ENCODE data around the gene NPNT. TPM values are rescaled to one million over a fixed set of nuclear protein-coding genes. Genes with fewer than 3 reads are reported as not detected.
A peak's percentile ranks its signal among the peaks of the same experiment; 100 is the strongest.

Gene NPNT
- total RNA-seq, 1 donor from 2014 or later, result 7.3 TPM

DNA sequence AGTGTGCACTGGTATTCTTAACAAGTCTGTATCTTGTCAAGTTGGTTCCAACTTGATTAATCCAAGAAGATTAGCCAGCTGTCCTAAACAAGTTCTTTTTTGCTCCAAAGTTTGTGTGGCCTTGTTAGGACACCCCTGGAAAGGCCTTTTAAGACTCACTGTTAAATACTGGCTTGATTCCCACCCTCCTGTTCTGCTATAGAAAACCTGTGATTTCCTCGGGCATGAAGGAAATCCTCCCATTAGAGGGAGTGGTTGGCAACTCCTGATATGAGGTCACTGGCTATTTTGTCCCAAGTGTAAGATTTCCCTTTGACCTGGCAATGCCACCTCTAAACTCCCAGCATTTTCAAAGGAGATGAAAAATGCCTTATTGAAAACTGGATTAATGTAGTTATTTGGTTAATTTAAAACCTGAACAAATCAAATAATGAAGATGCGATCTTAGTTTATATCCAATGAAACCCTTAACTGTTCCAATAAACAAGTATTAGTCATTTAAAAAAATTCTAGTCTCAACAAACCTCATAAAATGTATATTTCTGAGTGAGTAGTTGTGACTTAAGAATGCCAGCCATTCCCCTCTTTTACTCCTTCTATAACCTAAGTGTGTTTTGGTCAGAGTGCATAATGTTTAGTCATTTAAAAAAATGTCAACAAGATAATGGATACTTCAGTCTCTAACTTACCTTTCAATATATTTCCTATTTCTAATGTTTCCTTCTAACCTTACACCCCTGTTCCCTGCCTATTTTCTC is 94.4 kb downstream of the NPNT start:
- no peak for DNase-seq (ENCODE audit: low read depth)
- H3K27me3 ChIP-seq (ENCODE audit: control insufficient read depth, insufficient read depth, low read length), result no peaks in the 10 kb centered on the region

GRCh38 chr4:105990933-105991332 is 95.7 kb downstream of the NPNT start:
- TF ChIP-seq CTCF (IDR thresholded peaks at IDR 0.05; ENCODE audit: insufficient read depth, low read length, poor library complexity, severe bottlenecking), result no peak
- Histone ChIP-seq H3K4me3 (ENCODE audit: low read depth, low read length) (no peak overlapping the region), H3K36me3 (ENCODE audit: control insufficient read depth, insufficient read depth, low read length) (no peaks in the 10 kb centered on the region), H3K27me3 (ENCODE audit: control insufficient read depth, insufficient read depth, low read length) (no peaks in the 10 kb centered on the region)
- peak; percentile 73 for DNase-seq (ENCODE audit: low read depth)

More for the DNA sequence above, 94.4 kb downstream of the NPNT start:
- H3K36me3 ChIP-seq (ENCODE audit: control insufficient read depth, insufficient read depth, low read length), result no peaks in the 10 kb centered on the region
- H3K4me3 ChIP-seq (ENCODE audit: low read depth, low read length), result no peak overlapping the region
- no peak for TF ChIP-seq CTCF (IDR thresholded peaks at IDR 0.05; ENCODE audit: insufficient read depth, low read length, poor library complexity, severe bottlenecking)

- no peak for TF ChIP-seq CTCF (IDR thresholded peaks at IDR 0.05; ENCODE audit: insufficient read depth, low read length, poor library complexity, severe bottlenecking)
- no peak for DNase-seq (ENCODE audit: low read depth)
- no peak overlapping the region for H3K4me3 ChIP-seq (ENCODE audit: low read depth, low read length)
- no peaks in the 10 kb centered on the region for H3K36me3 ChIP-seq (ENCODE audit: control insufficient read depth, insufficient read depth, low read length)
- H3K27me3 ChIP-seq (ENCODE audit: control insufficient read depth, insufficient read depth, low read length), result no peaks in the 10 kb centered on the region
These were observed 96.5 kb downstream of the NPNT start for GRCh38 chr4:105991726-105992125.

DNA sequence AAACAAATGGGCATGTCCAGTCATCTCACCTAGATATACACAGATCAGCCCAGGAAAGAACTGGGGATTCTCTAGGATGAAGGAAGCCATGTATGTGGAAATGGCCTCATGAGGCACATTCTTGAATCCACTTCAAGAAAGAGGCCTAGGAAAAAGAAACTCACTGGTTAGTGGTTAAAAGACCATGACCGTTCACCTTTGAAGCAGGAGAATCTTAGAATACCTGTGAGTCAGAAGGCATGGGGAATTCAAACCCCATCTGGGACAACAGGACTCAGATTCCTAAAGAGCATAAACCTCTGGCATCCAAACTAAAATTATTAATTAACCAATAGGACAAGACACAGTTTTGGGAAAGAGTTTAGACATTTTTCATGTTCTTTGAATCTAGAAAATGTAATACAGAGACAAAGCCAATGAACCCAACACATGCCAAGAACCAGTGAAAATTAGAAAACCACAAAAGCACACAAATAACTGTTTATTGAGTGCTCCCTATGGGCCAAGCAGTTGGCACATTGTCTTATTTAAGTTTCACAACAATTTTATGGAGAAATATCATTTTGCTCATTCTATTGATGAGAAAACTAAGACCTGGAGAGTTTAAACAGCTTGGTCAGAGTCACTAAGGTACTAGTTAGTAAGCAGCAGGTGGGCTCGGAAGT is 97.5 kb downstream of the NPNT start:
- no peak for TF ChIP-seq CTCF (IDR thresholded peaks at IDR 0.05; ENCODE audit: insufficient read depth, low read length, poor library complexity, severe bottlenecking)
- no peaks in the 10 kb centered on the region for H3K27me3 ChIP-seq (ENCODE audit: control insufficient read depth, insufficient read depth, low read length)
- H3K36me3 ChIP-seq (ENCODE audit: control insufficient read depth, insufficient read depth, low read length), result no peaks in the 10 kb centered on the region
- peak; percentile 81 for DNase-seq (ENCODE audit: low read depth)
- no peak overlapping the region for H3K4me3 ChIP-seq (ENCODE audit: low read depth, low read length)

- DNase-seq (ENCODE audit: low read depth), result no peak
- no peak overlapping the region for H3K4me3 ChIP-seq (ENCODE audit: low read depth, low read length)
- no peaks in the 10 kb centered on the region for H3K36me3 ChIP-seq (ENCODE audit: control insufficient read depth, insufficient read depth, low read length)
- no peaks in the 10 kb centered on the region for H3K27me3 ChIP-seq (ENCODE audit: control insufficient read depth, insufficient read depth, low read length)
- TF ChIP-seq CTCF (IDR thresholded peaks at IDR 0.05; ENCODE audit: insufficient read depth, low read length, poor library complexity, severe bottlenecking), result no peak
These were observed 98.8 kb downstream of the NPNT start for GRCh38 chr4:105994061-105994460.

All from kidney epithelial cell (primary cell).